Osteoblast (primary cell): ENCODE results near the gene HRH2. TPM values are rescaled to one million over a fixed set of nuclear protein-coding genes. Genes with fewer than 3 reads are reported as not detected.

ENCODE experiments used
- DNase-seq: peaks from one replicate; pipeline ENCODE4 v3.0.0; 2011; ENCODE audit warnings: low spot score, mixed read lengths; ENCODE audit not compliant: insufficient read length; ENCODE audit errors: missing footprints
- H2AFZ ChIP-seq: 2 replicates; pipeline ENCODE4 v1.6.0; 2011; ENCODE audit warnings: mild to moderate bottlenecking, low read length
- H3K27ac ChIP-seq: 2 replicates; pipeline ENCODE4 v1.5.1; 2011; ENCODE audit warnings: mild to moderate bottlenecking, low read depth, low read length, moderate library complexity
- H3K27me3 ChIP-seq: 2 replicates; pipeline ENCODE4 v1.6.0; 2012; ENCODE audit warnings: mild to moderate bottlenecking, control low read depth, inconsistent platforms, low read length, moderate library complexity; ENCODE audit not compliant: insufficient read depth
- H3K36me3 ChIP-seq: 2 replicates; pipeline ENCODE4 v1.5.1; 2011; ENCODE audit warnings: mild to moderate bottlenecking, low read length, control low read depth, moderate library complexity; ENCODE audit not compliant: insufficient read depth
- H3K4me1 ChIP-seq: 2 replicates; pipeline ENCODE4 v1.5.1; 2011; ENCODE audit warnings: mild to moderate bottlenecking, low read length, control low read depth, moderate library complexity; ENCODE audit not compliant: insufficient read depth
- H3K4me2 ChIP-seq: 2 replicates; pipeline ENCODE4 v1.6.0; 2011; ENCODE audit warnings: mild to moderate bottlenecking, low read length; ENCODE audit not compliant: insufficient read depth
- H3K4me3 ChIP-seq: fragments of 200-600 bp; sonication (generic); 3 replicates; pipeline ENCODE4 v1.5.1; 2012; ENCODE audit warnings: mild to moderate bottlenecking, low read length, inconsistent platforms; ENCODE audit not compliant: insufficient read depth
- H3K79me2 ChIP-seq: 2 replicates; pipeline ENCODE4 v1.6.0; 2012; ENCODE audit warnings: mild to moderate bottlenecking, low read length, control low read depth, inconsistent platforms; ENCODE audit not compliant: insufficient read depth
- H3K9me3 ChIP-seq: 2 replicates; pipeline ENCODE4 v1.5.1; 2011; ENCODE audit warnings: low read depth, low read length, control low read depth
- H4K20me1 ChIP-seq: 2 replicates; pipeline ENCODE4 v1.6.0; 2012; ENCODE audit warnings: mild to moderate bottlenecking, low read length, control low read depth; ENCODE audit not compliant: insufficient read depth
- total RNA-seq: library from RNA; depleted of rRNA; stranded (reverse); fragments of >200 nt; gene quantifications from 2 replicates; pipeline ENCODE4 v1.2.3, GENCODE V29; 2012
- TF ChIP-seq, protein P1 (sequence below): IDR thresholded peaks from 2 replicates; pipeline ENCODE4 v1.5.1; 2011; ENCODE audit warnings: mild to moderate bottlenecking, low read depth, low read length, moderate library complexity; ENCODE audit errors: extremely low read depth

The HRH2 gene
- total RNA-seq, 1 donor, result 0.36 TPM

- H3K36me3 ChIP-seq, result no peaks in the 10 kb centered on the region
- H3K27ac ChIP-seq, result no peak overlapping the region
- TF ChIP-seq, protein P1, sequence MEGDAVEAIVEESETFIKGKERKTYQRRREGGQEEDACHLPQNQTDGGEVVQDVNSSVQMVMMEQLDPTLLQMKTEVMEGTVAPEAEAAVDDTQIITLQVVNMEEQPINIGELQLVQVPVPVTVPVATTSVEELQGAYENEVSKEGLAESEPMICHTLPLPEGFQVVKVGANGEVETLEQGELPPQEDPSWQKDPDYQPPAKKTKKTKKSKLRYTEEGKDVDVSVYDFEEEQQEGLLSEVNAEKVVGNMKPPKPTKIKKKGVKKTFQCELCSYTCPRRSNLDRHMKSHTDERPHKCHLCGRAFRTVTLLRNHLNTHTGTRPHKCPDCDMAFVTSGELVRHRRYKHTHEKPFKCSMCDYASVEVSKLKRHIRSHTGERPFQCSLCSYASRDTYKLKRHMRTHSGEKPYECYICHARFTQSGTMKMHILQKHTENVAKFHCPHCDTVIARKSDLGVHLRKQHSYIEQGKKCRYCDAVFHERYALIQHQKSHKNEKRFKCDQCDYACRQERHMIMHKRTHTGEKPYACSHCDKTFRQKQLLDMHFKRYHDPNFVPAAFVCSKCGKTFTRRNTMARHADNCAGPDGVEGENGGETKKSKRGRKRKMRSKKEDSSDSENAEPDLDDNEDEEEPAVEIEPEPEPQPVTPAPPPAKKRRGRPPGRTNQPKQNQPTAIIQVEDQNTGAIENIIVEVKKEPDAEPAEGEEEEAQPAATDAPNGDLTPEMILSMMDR, result no peak
- no peaks in the 10 kb centered on the region for H3K27me3 ChIP-seq
- DNase-seq, result no peak
- H3K4me1 ChIP-seq, result no peaks in the 10 kb centered on the region
- no peaks in the 10 kb centered on the region for H3K9me3 ChIP-seq
- no peak overlapping the region for H3K4me3 ChIP-seq
- no peak overlapping the region for H2AFZ ChIP-seq
- no peak overlapping the region for H3K4me2 ChIP-seq
- no peaks in the 10 kb centered on the region for H3K79me2 ChIP-seq
- no peaks in the 10 kb centered on the region for H4K20me1 ChIP-seq
These were observed 12.5 kb downstream of the HRH2 start for GRCh38 chr5:175670372-175670771.

GRCh38 chr5:175671013-175671412 lies 13.1 kb downstream of the HRH2 start:
- Histone ChIP-seq H3K4me2 (no peak overlapping the region), H2AFZ (no peak overlapping the region), H3K27ac (no peak overlapping the region), H3K27me3 (no peaks in the 10 kb centered on the region), H3K9me3 (no peaks in the 10 kb centered on the region), H3K4me3 (no peak overlapping the region), H4K20me1 (no peaks in the 10 kb centered on the region), H3K4me1 (no peaks in the 10 kb centered on the region), H3K36me3 (no peaks in the 10 kb centered on the region), H3K79me2 (no peaks in the 10 kb centered on the region)
- TF ChIP-seq, protein P1, result no peak
- DNase-seq, result no peak

- DNase-seq, result peak; percentile 18
These were observed 15.2 kb downstream of the HRH2 start for GRCh38 chr5:175672976-175673648.

GRCh38 chr5:175674731-175675346 lies 17.0 kb downstream of the HRH2 start:
- Histone ChIP-seq H3K4me3 (no peak overlapping the region), H3K4me2 (no peak overlapping the region), H2AFZ (no peak overlapping the region), H4K20me1 (no peaks in the 10 kb centered on the region), H3K27me3 (no peaks in the 10 kb centered on the region), H3K9me3 (no peaks in the 10 kb centered on the region), H3K4me1 (no peaks in the 10 kb centered on the region), H3K36me3 (no peaks in the 10 kb centered on the region), H3K79me2 (no peaks in the 10 kb centered on the region), H3K27ac (no peak overlapping the region)
- DNase-seq, result peak; percentile 32
- TF ChIP-seq, protein P1, result no peak

More at GRCh38 chr5:175672976-175673648, 15.2 kb downstream of the HRH2 start:
- Histone ChIP-seq H2AFZ (no peak overlapping the region), H3K27me3 (no peaks in the 10 kb centered on the region), H4K20me1 (no peaks in the 10 kb centered on the region), H3K9me3 (no peaks in the 10 kb centered on the region), H3K4me3 (no peak overlapping the region), H3K4me1 (no peaks in the 10 kb centered on the region), H3K79me2 (no peaks in the 10 kb centered on the region), H3K4me2 (no peak overlapping the region), H3K27ac (no peak overlapping the region), H3K36me3 (no peaks in the 10 kb centered on the region)
- TF ChIP-seq, protein P1, result no peak
